T-helper 9 cell (primary cell): ENCODE measurements around the gene OFD1.

ENCODE experiments used
- DNase-seq: peaks from one replicate; pipeline ENCODE4 v3.0.0-alpha.2; 2020
- total RNA-seq, 2 donors: gene quantifications; one replicate each; lab custom pipeline; 2026; lab: John Stamatoyannopoulos, UW

OFD1 gene, protein sequence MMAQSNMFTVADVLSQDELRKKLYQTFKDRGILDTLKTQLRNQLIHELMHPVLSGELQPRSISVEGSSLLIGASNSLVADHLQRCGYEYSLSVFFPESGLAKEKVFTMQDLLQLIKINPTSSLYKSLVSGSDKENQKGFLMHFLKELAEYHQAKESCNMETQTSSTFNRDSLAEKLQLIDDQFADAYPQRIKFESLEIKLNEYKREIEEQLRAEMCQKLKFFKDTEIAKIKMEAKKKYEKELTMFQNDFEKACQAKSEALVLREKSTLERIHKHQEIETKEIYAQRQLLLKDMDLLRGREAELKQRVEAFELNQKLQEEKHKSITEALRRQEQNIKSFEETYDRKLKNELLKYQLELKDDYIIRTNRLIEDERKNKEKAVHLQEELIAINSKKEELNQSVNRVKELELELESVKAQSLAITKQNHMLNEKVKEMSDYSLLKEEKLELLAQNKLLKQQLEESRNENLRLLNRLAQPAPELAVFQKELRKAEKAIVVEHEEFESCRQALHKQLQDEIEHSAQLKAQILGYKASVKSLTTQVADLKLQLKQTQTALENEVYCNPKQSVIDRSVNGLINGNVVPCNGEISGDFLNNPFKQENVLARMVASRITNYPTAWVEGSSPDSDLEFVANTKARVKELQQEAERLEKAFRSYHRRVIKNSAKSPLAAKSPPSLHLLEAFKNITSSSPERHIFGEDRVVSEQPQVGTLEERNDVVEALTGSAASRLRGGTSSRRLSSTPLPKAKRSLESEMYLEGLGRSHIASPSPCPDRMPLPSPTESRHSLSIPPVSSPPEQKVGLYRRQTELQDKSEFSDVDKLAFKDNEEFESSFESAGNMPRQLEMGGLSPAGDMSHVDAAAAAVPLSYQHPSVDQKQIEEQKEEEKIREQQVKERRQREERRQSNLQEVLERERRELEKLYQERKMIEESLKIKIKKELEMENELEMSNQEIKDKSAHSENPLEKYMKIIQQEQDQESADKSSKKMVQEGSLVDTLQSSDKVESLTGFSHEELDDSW
- total RNA-seq: 181 to 210 reads per million in 2 donors

DNA sequence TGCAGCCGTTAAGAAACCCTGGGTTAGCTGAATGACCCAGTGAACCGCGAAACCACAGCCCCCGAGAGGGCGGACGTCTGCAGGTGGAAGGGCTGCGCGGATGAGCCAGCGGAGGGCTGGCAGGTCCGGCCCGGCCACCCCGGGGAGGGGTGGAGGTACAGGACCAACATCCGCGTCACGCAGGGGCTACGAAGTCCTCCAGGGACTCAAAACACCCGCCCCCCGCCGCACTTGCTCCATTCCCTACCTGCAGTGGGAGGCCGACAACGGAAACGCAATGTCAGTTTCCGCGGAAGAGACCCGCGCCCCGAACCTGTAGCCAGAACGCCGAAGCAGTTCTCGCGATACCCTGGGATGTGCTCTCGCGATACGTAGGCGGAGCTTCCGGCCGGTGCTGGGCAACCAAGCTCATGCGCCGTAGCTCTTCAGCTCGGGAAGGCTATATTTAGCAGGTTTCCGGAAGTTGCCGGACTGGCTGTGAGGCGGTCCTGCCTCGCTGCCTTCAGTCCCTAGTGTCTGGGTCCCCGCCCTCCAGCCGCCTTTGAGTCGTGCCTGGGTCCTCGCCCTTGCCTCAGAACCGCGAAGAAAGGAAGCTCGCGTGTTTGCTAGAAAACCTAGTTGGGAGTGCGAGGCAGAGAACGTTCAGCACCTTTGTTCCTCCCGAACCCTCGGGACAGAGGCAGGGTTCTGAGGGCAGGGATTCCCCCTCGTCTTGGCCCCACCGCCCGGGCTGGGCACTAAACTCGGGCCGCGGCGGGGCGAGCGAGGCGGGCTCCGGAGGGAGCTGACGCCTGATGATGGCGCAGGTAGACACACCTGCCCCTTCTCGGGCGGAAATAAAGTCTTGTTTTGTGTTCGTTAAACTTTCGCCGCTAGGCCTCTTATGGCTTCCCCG lies at the start of gene OFD1, which contains the start of gene TRAPPC2:
OFD1 (plus strand) TSS at position 471 of the 895 bp plus-strand sequence; CDS start at position 795, 324 bp downstream.
TRAPPC2 (minus strand) TSS at position 343 of the 895 bp plus-strand sequence. CDS start 14,657 bp downstream, outside the sequence.
- DNase-seq: peak; percentile 89

DNA sequence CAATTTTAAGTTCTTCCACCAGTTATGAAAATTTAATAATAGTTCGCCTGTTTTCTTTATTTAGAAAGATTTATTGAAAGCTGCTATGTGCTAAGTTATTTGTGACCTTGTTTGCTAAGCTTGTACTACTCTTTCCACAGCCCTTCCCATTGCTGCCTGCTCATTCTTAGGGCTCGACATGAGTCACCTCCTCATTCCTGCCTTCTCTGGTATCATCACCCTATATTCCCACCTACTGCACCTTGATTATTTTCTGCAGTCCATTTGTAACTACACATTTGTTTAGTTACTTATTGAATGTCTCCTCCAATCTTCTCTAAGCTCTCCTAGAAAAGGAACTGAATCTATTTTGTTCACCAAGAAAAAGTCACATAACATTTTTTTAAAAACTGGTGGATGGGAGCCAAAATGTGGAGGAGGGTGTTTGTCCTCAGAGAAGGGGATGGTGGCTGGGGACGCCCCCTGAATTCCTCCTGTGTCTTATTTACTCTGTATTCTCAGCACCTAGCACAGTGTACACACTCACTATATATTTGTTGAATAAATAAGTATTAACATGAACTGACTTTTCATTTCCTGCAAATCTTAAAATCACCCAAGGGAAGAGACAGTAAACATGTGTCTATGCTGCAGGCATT lies 49.3 kb upstream of the OFD1 start:
- DNase-seq: no peak

DNA sequence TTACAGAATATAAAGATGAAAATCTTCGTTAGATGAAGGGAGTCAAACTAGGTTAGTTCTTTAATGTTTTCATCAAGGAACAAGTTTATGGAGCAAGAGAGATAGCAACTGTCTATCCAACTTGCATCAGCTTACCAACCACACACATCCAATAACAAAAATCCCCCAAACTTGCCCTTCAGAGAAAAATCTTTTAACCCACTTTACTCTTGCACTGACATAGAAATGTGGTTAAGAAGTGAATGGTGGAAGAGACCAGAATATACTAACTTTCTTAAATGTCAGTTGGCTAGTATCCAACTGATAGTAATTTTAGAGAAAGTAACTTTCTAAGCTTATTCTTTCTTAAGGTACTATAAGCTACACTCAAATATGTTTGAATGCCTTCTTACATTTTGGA lies 47.3 kb upstream of the OFD1 start:
- DNase-seq: no peak

DNA sequence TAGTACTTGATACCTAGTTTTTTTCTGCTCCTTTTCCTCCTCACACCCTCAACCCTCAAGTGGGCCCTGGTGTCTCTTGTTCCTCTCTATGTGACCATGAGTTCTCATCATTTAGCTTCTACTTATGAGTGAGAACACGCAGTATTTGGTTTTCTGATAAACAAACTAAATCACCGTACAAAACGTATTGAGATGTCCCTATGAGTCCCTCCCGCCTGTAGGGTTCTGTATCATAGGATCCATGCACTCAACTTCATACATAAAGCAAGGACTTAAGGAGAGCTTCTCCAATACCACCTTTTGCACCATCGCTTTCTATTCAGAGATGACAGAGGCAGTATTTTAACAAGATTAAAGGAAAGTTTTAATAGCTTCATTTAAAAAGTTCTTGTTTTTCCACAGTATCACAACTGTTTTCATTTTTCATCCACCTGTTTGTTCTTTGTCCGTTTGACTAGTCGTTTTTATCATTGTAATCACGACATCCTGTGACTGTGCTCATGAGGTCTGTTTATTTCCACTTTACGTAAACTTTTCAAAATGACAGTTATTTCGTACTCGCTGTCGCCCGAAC lies 46.1 kb upstream of the OFD1 start:
- DNase-seq: no peak

DNA sequence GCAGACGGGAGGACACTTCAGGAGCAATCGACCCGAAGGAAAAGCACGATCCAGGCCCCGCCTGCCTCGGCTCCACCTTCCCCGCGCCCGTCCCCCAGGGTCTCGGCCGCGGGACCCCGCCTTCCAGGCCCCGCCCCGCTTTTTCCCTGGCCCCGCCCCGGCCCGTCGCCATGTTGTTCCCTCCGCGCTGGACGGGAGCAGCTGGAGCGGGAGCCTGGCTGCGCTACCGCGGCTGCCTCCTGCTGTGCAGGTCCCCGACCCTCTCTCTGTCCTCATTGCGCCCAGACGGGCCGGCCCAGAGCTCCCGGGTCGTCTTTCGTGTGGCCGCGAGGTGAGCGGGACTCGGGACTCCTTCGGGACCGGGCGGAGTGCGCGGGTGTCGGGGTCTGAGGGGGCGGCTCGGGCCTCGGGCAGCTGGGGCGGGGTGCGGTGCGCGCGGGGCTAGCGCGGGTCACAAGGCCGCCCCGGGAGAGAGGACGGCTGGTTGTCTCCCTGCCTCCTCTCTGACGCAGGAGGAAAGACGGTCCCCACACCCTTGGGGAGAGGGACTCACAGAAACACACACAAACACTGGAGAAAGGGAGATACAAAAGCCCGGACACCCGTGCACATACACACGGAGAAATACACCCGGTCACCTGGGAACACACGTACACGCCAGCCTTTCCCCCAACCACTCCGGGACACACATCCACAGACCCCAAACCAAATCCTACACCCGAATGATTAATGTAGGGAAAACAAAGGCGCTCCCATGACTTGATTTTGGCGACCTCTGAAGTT lies 45.4 kb upstream of the OFD1 start, which contains the start of gene RAB9A:
RAB9A (plus strand) TSS at position 171 of the 783 bp plus-strand sequence. CDS start 19,619 bp downstream, outside the sequence.
- DNase-seq: peak; percentile 80

DNA sequence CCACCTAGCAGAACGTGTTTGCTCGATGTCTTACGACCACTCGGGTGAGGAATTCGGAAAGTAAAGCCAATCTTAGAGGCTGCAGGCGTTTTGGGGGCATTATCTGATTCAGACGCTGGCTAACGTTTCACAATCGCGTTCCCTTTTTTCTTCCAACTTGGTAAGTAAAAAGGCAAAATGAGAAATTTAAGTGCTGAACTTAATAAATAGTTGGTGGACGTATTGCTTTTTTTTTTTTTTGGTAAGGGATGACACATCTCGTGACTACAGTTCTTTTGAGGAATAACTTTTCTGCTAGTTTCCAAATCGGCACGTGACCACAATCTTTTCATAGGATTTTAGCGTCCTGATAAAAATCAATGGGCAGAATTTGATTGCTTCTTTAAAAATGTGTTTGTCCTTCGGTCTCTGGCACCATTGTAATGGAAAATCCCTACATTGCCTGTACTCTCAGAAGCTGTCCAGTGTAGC lies 44.8 kb upstream of the OFD1 start:
- DNase-seq: no peak

DNA sequence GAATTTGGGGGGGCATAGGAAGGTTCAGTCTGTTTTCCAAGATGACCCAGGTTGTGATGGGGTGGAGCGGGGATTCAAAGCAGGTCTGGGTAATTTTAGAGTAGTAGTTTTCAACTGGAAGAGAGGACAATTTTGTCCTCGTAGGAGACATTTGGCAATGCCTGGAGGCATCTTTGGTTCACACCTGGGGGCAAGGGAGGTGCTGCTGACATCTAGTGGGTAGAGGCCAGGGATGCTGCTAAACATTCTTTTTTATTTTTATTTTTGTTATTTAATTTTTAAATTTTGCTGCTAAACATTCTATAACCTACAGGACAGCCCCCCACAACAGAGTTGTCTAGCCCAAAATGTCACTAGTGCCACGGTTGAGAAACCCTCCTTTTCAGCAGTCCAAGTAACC lies 43.7 kb upstream of the OFD1 start:
- no peak for DNase-seq

DNA sequence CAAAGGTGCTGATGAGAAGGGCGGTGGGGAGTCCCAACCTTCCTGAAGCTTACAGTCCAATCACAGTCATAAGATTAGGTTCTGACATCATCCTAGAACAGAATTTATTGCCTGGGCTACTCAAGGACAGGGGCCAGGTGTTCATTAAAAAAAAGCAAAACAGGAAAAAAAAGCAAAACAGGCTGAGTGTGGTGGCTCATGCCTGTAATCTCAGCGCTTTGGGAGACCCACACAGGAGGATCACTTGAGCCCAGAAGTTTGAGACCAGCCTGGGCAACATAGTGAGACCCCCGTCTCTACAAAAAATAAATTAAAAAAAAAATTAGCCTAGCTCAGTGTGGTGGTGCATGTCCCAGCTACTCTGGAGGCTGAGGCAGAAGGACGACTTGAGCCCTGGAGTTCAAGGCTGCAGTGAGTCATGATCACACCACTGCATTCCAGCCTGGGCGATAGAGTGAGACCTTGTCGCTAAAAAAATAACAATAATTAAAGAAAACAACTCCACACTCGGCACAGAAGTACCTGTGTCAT lies 42.6 kb upstream of the OFD1 start:
- no peak for DNase-seq

DNA sequence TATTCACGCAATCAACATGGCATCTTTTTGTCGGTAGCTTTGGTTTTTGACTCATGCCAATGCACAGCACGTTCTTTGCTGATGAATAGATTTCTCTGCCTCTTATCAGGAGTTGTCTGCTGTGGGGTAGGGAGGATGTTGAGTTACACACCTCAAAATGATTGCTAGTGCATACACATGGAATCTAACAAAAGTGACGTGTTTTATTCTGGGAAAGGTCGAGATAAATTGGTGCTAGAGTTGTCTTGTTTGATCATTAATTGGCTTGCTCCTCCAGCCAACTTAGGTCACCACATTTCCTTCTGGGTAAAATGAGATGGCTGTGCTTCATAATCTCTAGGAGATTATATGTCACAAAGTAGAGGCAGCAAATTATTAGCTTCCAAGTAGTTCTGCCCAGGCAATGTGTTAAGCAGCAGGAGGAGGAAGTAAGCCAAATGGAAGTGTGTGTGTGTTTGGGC lies 41.7 kb upstream of the OFD1 start:
- no peak for DNase-seq

DNA sequence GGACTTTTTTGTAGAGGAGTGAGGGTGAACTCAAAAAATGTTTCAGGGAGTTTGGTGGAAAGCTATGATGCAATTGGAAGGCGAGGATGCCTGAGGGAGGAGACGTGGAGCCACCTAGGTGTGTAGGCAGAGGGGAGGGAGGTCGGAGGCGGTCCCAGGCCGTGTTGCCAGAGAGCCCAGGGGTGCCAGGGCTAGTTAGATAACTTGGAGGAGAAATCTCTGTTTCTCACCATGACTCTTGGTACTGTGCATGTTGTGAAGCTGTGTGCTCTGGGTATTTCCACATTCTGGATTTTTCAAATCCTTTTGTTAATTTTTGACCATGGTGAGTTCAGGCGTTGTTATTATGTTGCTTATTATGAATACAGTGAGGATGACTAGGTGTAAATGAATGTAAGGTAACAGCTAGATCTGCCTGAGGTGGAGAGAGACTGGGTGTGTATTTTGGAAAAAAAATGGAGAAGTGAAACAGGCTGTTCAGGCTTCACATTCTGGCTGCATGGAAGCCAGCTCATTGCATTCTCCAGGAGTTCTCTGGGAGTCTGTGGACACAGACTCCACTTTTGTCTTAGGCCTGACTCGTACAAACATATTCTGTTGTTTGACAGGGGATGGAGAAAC lies 41.1 kb upstream of the OFD1 start:
- DNase-seq: no peak

DNA sequence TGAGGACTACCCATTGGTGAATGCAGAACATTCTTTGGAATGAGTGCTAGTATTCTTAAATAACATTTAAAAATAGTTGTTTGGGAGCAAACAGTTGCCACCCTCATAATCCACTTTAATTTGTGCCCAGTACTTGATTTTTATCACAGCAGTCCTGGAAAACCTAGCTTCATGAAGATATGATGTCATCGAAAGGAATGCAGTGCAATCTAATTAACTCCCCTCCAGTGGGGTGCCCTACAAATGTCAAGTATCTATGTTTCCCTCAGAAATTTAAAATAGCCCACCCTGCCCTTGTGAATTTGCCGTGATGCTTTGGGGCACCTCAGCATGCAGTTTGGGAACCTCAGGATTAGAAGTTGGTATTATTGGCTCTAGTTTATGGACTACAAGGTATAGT lies 40.2 kb upstream of the OFD1 start:
- DNase-seq: no peak

DNA sequence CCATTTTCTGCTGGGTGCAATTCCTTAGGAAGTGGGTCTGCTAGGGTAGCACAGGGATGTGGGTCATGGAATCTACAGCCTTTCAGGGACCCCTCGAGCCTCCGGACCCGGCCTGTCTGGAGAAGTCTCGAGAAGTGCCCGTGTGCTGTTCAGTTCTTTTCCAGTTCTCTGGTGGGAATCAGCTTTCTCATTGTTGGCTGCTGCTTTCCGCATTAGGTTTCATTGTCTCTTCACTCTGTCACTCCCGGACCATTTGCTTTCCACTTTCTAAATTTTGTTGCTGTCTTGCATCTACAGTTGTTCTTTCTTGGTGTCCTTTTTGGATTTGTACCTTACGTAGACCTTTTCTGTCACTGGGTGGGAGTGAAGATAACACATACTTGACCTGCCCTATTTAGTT lies 39.6 kb upstream of the OFD1 start:
- no peak for DNase-seq

DNA sequence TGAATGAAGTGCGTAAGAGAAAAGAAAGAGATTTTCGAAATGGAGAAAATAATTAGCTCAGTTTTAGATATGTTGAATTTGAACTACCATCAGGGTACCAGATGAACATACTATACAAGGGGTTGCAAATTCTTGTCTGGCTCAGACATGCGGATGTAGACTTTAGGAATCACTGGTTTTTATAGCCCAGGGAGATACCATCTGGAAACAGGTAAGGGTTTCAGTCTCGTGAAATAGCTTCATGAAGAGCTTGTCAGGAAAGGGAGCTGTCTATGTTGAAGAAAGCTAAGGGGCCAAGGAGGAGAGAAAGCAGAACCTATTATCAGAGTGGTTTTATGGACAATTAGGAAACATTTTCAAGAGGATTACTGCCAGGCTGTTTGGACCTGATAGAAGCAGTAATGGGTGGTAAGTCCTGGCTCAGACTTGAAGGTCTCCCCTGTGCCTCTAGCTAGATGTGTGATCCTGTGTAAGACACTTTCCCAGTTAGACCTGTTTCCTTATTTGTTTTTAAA lies 38.9 kb upstream of the OFD1 start:
- no peak for DNase-seq

DNA sequence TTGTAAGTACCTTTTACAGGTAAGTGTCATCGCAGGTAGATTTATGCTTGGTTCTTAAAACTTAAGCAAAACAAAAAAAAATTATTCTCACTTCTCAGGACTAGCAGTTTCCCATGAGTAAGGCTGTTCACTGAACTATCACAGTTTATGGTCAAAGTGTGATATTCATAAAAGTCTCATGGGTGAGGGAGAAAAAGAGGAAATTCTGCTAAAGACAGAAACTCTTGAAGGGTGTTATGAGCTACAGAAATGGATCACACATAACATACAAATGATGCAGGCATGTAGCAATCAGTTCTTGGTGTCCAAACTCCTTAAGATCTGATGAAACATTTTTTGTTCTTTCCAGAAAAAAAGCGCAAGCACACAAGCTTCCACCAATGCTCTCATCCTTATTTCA lies 37.1 kb upstream of the OFD1 start:
- no peak for DNase-seq

DNA sequence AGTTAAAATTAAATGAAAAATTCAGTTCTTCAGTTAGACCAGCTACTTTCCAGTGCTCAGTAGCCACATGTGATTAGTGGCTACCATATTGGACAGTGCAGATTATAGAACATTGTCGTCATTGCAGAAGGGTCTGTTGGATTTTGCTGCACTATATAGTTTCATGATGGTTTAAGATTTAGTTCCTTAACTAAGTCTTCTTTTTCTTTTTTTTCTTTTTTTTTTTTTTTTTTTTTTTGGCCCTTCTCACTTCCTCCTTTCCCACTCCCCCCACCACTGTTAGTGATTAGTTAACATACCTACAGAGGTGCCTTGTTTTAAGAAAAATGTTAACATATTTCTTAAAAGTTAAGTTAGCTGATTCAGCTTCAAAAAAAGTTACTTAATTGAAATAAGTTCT lies 36.6 kb upstream of the OFD1 start:
- DNase-seq: no peak

DNA sequence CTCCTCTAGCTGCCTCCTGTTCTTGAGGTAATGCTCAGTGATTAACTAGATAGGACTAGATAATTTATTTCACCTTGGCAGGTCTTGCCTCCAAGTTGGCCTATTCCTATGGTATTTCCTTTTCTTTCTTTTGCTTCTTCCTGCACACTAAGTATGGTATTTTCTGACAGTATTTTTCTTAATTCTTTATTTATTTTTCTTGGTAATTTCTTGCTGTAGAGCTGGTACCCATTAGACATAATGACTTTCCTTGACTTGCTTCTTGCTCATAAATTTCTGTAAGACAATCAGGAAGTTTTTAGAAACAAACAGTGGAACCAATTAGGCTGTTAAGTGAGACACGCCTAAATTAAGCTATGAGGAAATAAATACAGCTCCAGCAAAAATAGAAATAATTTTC lies 36.1 kb upstream of the OFD1 start:
- no peak for DNase-seq

DNA sequence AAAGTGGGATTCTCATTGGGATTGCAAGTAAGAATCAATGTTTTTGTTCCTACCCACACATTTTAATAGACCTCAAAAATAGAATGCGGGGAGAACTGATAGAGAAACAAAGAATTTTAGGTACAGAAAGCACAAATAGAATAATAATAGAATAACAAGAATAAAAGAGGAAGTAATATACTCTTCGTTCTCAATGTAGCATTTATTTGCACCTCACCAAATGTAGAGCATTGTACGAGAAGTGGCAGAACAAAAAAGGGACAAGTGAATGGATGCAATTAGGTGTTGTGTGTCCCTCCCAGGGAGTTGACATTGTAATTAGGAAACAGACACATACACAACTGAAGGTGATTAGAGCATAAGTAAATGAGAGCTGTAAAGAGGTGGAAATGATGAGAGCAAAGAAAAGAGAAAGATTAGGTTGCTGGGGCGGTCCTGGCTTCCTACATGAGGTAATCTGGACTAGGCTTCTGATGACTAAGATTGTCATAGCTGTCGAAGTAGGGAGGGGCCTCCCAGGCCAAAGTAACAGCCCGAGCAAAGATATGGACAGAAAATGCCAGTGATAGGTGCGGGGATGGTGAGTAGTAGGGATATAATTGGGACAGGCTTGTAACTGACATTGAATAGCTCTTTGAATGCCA lies 35.2 kb upstream of the OFD1 start:
- no peak for DNase-seq

DNA sequence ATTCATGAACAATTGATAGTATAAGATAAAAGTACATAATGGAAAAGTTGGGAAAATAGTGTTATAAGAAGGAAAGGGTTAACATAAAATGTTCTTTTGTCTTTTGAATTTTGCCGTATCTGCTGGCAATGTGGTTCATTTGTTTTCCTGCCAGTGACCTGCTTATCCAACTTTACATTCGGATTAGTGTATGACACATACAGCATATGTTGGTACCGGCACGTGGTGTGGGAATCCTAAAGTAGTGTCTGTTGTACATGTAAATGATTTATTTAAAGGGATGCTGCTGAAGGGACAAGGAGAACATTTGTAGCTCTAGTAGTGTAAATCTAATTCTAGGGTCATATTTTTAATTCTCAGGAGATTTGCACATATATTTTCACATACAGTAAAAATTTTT lies 34.2 kb upstream of the OFD1 start:
- DNase-seq: no peak
